HepG2 (cell line): ENCODE data around the gene PPP2R2C. TPM values are rescaled to one million over a fixed set of nuclear protein-coding genes. Genes with fewer than 3 reads are reported as not detected.

Experiments used
- ATAC-seq: fragments of 200-7000 bp; cut with Tn5 transposase; 3 replicates; pipeline ENCODE4 v1.9.1; 2020; ENCODE audit warnings: mild to moderate bottlenecking, moderate library complexity
- BruUV-seq: library from RNA; stranded (reverse); fragments of 400-500 nt; replicated peaks from 2 replicates; lab custom pipeline; 2021; lab: Mats Ljungman, UMichigan
- CTCF ChIA-PET: fragments of 300-600 bp; formaldehyde crosslinking; extraction: SDS; loops from one replicate; lab custom pipeline; 2021; ENCODE audit warnings: low total read pairs, inconsistent platforms, low intra/inter-chr PET ratio; lab: Yijun Ruan, JAX
- POLR2A ChIA-PET: fragments of 350-600 bp; sonication (Branson Sonifier 250); formaldehyde crosslinking; loops from one replicate; lab custom pipeline; 2020; ENCODE audit warnings: antibody characterized with exemption, inconsistent platforms; lab: Yijun Ruan, JAX
- DNase-seq: peaks from one replicate; pipeline ENCODE4 v3.0.0-alpha.2; 2015; ENCODE audit warnings: low spot score
- FAIRE-seq: peaks from 3 replicates; lab custom pipeline; 2011; peaks lifted over from hg19 to GRCh38; lab: Jason Lieb, UNC
- H2AFZ ChIP-seq: one replicate; pipeline ENCODE4 v1.6.1; 2011; ENCODE audit warnings: low read length, inconsistent platforms
- H3K27ac ChIP-seq: fragments of 300-600 bp; 3 replicates; pipeline ENCODE4 v1.8.0; 2011; ENCODE audit warnings: mixed run types, mild to moderate bottlenecking, mixed read lengths, low read length, inconsistent platforms; ENCODE audit not compliant: insufficient read depth; ENCODE audit errors: extremely low read length
- H3K27me3 ChIP-seq, 2 experiments: fragments of 200-600 bp in 1 of 2; 2 replicates in 1 of 2; 3 replicates in 1 of 2; pipeline versions ENCODE4 v1.6.0 to v1.8.0; 2011; ENCODE audit warnings: low read length in 2 of 2, mild to moderate bottlenecking in 2 of 2, moderate library complexity in 2 of 2, inconsistent platforms in 1 of 2; ENCODE audit not compliant: insufficient read depth in 2 of 2, control insufficient read depth in 1 of 2
- H3K36me3 ChIP-seq, 2 experiments: fragments of 200-600 bp in 1 of 2; replicated peaks in 1 of 2; 2 replicates in 1 of 2; 3 replicates in 1 of 2; pipeline versions ENCODE4 v1.5.1 to v1.8.0; 2011; ENCODE audit warnings: low read length in 2 of 2, inconsistent platforms in 1 of 2; ENCODE audit not compliant: insufficient read depth in 2 of 2, control insufficient read depth in 1 of 2
- H3K4me1 ChIP-seq: 2 replicates; pipeline ENCODE4 v1.5.1; 2012; ENCODE audit warnings: low read length, inconsistent platforms; ENCODE audit not compliant: insufficient read depth
- H3K4me2 ChIP-seq: 2 replicates; pipeline ENCODE4 v1.6.0; 2011; ENCODE audit warnings: low read depth, low read length, inconsistent platforms
- H3K4me3 ChIP-seq, 3 experiments: fragments of 200-600 bp in 1 of 3; sonication (generic), shearing (Covaris generic) in 1 of 3; replicated peaks in 1 of 3; 2 replicates each; pipeline ENCODE4 v1.5.1; 2011 to 2016; ENCODE audit warnings: low read length in 3 of 3, inconsistent platforms in 2 of 3, low read depth in 2 of 3, mild to moderate bottlenecking in 2 of 3, control low read depth in 1 of 3, mixed read lengths in 1 of 3; ENCODE audit not compliant: insufficient read depth in 1 of 3
- H3K79me2 ChIP-seq: one replicate; pipeline ENCODE4 v1.6.1; 2011; ENCODE audit warnings: low read length, inconsistent platforms; ENCODE audit not compliant: insufficient read depth
- H3K9ac ChIP-seq: 2 replicates; pipeline ENCODE4 v1.6.0; 2011; ENCODE audit warnings: mild to moderate bottlenecking, low read depth, low read length, inconsistent platforms; ENCODE audit not compliant: insufficient read depth
- H3K9me3 ChIP-seq: 2 replicates; pipeline ENCODE4 v1.5.1; 2012; ENCODE audit warnings: mild to moderate bottlenecking, low read length
- H4K20me1 ChIP-seq: 2 replicates; pipeline ENCODE4 v1.6.0; 2011; ENCODE audit warnings: inconsistent platforms, mild to moderate bottlenecking, low read length, moderate library complexity; ENCODE audit not compliant: insufficient read depth
- NFRKB ChIP-seq: fragments of 450-650 bp; IDR thresholded peaks from 2 replicates; pipeline ENCODE4 v1.6.1; 2017
- RBAK ChIP-seq: sonication (generic); formaldehyde crosslinking; IDR thresholded peaks from 2 replicates; pipeline ENCODE4 v1.5.1; 2020; ENCODE audit warnings: mild to moderate bottlenecking, missing genetic modification reagents
- TCF7L2 ChIP-seq: IDR thresholded peaks from 2 replicates; pipeline ENCODE4 v1.6.1; 2011; ENCODE audit warnings: mild to moderate bottlenecking, low read depth, low read length, moderate library complexity
- YY1 ChIP-seq: IDR thresholded peaks from 2 replicates; pipeline ENCODE4 v1.6.1; 2011; ENCODE audit warnings: low read length, low read depth, moderate library complexity, mild to moderate bottlenecking; ENCODE audit not compliant: insufficient read depth, insufficient replicate concordance
- WGBS: methylation state at CpG from one replicate; pipeline ENCODE4 v1.1.6; 2017; ENCODE audit warnings: low lambda C conversion rate; 5-methylcytosine and 5-hydroxymethylcytosine counted together
- in situ Hi-C: cut with HindIII; loops from 2 replicates; pipeline ENCODE4 v1.10.0; 2017; ENCODE audit warnings: low pct_unique_long_range_greater_than_20kb; ENCODE audit not compliant: extremely low pct_ligation_motif_present
- intact Hi-C: fragments of 100-400 bp; cut with micrococcal nuclease; formaldehyde crosslinking; loops from one replicate; pipeline ENCODE4 v1.10.0; 2022; ENCODE audit not compliant: unreplicated experiment
- polyA plus RNA-seq, 8 experiments: library from polyadenylated mRNA; depleted of rRNA in 3 of 8; stranded (reverse) in 7 of 8; unstranded in 1 of 8; fragments of >200 nt; fragmentation: Illumina TruSeq in 4 of 8; extraction: Trizol in 4 of 8; gene quantifications; 2 replicates each; pipeline versions ENCODE4 v1.2.1 to v1.2.3, GENCODE V29; 2011 to 2016; ENCODE audit warnings: low read depth in 4 of 8, missing spikeins in 1 of 8, mixed read lengths in 1 of 8; ENCODE audit not compliant: insufficient read depth in 1 of 8
- total RNA-seq, 5 experiments: library from RNA; depleted of rRNA; stranded (reverse); fragments of >200 nt; fragmentation: Illumina TruSeq; extraction: Trizol; gene quantifications; 2 replicates each; pipeline ENCODE4 v1.2.3, GENCODE V29; 2016; ENCODE audit warnings: low read depth in 1 of 5
- TF ChIP-seq, protein P1 (sequence below): sonication (generic); formaldehyde crosslinking; IDR thresholded peaks from 2 replicates; pipeline ENCODE4 v1.4.0; 2020; ENCODE audit warnings: mild to moderate bottlenecking, missing genetic modification reagents

PPP2R2C gene
- total and polyA plus RNA-seq, 2 of the 13 experiments (the other 11 are each of a cell fraction or from before 2014, with no cell fraction given): 0.60 to 8.6 TPM

GRCh38 chr4:6340446-6341015, 131.9 kb downstream of the PPP2R2C start:
- H3K9me3 ChIP-seq: no peaks in the 10 kb centered on the region
- ATAC-seq: no peak
- H3K4me3 ChIP-seq: no peak overlapping the region
- no peaks in the 10 kb centered on the region for H4K20me1 ChIP-seq
- no peak overlapping the region for H3K9ac ChIP-seq
- intact Hi-C loops (loop anchor here (5.0 kb wide), 1 partner anchor 207 kb away; no protein-coding TSS in a partner anchor), in situ Hi-C loops (loop anchor here (5.0 kb wide), 1 partner anchor 42 kb away; no protein-coding TSS in a partner anchor)
- H3K4me1 ChIP-seq: peaks cover 22% of the 10 kb centered on the region
- peaks cover under 1 to 51% of the 10 kb centered on the region in 2 experiments; a peak in 4 of 5 replicates for H3K27me3 ChIP-seq
- ChIA-PET POLR2A (no interaction called here), CTCF (no interaction called here)
- H3K27ac ChIP-seq: no peak overlapping the region
- WGBS: 39% methylated on average over 9 of the region's 9 CpGs
- H3K4me2 ChIP-seq: no peak overlapping the region
- no peaks in the 10 kb centered on the region for H3K36me3 ChIP-seq
- no peaks in the 10 kb centered on the region for H3K79me2 ChIP-seq
- no TSS peak for BruUV-seq
- H2AFZ ChIP-seq: no peak overlapping the region
- TF ChIP-seq, protein P1, sequence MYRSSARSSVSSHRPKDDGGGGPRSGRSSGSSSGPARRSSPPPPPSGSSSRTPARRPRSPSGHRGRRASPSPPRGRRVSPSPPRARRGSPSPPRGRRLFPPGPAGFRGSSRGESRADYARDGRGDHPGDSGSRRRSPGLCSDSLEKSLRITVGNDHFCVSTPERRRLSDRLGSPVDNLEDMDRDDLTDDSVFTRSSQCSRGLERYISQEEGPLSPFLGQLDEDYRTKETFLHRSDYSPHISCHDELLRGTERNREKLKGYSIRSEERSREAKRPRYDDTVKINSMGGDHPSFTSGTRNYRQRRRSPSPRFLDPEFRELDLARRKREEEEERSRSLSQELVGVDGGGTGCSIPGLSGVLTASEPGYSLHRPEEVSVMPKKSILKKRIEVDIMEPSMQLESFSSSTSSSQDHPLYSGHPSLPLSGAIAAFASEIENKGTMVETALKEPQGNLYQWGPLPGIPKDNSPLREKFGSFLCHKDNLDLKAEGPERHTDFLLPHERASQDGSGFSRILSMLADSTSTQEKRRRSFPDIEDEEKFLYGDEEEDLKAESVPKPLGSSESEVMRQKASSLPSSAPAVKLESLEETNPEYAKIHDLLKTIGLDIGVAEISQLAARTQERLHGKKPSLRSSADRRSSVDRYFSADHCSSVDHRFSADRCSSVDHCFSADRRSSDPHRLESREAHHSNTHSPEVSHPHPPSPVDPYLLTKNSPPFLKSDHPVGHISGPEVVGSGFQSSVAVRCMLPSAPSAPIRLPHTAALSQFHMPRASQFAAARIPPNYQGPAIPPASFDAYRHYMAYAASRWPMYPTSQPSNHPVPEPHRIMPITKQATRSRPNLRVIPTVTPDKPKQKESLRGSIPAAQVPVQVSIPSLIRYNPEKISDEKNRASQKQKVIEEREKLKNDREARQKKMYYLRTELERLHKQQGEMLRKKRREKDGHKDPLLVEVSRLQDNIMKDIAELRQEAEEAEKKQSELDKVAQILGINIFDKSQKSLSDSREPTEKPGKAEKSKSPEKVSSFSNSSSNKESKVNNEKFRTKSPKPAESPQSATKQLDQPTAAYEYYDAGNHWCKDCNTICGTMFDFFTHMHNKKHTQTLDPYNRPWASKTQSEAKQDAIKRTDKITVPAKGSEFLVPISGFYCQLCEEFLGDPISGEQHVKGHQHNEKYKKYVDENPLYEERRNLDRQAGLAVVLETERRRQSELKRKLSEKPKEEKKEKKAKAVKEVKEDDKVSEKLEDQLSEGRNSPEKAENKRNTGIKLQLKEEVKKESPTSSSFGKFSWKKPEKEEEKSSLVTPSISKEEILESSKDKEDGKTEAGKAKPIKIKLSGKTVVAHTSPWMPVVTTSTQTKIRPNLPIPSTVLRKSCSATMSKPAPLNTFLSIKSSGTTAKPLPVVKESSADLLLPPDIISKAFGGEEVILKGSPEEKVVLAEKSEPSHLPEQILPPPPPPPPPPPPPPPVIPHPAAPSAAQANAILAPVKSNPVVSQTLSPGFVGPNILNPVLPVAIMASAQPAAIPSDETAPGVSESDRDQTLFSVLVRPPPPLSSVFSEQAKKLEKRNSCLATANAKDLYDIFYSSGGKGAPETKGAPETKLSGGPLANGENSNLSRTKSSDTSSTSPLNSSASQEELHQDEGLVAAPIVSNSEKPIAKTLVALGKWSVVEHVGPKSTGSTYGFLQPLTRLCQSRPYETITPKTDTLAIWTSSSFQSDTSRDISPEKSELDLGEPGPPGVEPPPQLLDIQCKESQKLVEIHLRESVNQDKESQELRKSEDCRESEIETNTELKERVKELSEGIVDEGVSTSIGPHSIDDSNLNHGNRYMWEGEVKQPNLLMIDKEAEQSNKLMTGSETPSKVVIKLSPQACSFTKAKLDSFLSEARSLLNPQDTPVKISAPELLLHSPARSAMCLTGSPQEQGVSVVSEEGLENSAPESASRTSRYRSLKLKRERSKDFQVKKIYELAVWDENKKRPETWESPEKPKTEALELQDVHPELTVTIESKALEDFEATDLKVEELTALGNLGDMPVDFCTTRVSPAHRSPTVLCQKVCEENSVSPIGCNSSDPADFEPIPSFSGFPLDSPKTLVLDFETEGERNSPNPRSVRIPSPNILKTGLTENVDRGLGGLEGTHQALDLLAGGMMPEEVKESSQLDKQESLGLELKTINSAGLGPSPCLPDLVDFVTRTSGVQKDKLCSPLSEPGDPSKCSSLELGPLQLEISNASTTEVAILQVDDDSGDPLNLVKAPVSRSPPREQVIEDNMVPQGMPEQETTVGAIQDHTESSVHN: no peak
- TF ChIP-seq NFRKB (no peak), YY1 (no peak), RBAK (CRISPR knock-in tag) (no peak), TCF7L2 (no peak)
- TF ChIP-seq, all 625 proteins: peak for 0
- FAIRE-seq (no peak), DNase-seq (no peak)
